22Rv1 (cell line): ENCODE measurements around the gene IQSEC3.

Experiments used
- ZFX ChIP-seq: fragments of 450-650 bp; IDR thresholded peaks from 2 replicates; pipeline ENCODE4 v1.6.1; 2017; ENCODE audit warnings: antibody characterized with exemption, borderline replicate concordance
- TF ChIP-seq, protein P1 (sequence below): fragments of 450-650 bp; IDR thresholded peaks from 2 replicates; pipeline ENCODE4 v1.5.1; 2017; ENCODE audit warnings: mild to moderate bottlenecking

GRCh38 chr12:175759-176158 is 109.2 kb downstream of the IQSEC3 start:
- TF ChIP-seq ZFX: no peak
- TF ChIP-seq, protein P1, sequence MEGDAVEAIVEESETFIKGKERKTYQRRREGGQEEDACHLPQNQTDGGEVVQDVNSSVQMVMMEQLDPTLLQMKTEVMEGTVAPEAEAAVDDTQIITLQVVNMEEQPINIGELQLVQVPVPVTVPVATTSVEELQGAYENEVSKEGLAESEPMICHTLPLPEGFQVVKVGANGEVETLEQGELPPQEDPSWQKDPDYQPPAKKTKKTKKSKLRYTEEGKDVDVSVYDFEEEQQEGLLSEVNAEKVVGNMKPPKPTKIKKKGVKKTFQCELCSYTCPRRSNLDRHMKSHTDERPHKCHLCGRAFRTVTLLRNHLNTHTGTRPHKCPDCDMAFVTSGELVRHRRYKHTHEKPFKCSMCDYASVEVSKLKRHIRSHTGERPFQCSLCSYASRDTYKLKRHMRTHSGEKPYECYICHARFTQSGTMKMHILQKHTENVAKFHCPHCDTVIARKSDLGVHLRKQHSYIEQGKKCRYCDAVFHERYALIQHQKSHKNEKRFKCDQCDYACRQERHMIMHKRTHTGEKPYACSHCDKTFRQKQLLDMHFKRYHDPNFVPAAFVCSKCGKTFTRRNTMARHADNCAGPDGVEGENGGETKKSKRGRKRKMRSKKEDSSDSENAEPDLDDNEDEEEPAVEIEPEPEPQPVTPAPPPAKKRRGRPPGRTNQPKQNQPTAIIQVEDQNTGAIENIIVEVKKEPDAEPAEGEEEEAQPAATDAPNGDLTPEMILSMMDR: no peak
